ENCODE data around the gene APOL1.

The APOL1 gene

GRCh38 chr22:36304429-36304828 is 51.5 kb downstream of the APOL1 start:
- no peak overlapping the region for H3K4me3 ChIP-seq (ENCODE audit: control insufficient read depth, low read depth, low read length)
- TF ChIP-seq CTCF (conservative IDR thresholded peaks at IDR 0.05; ENCODE audit: control insufficient read depth, insufficient read depth, low read depth, low read length) = no peak
- DNase-seq (ENCODE audit: low read depth) = no peak

GRCh38 chr22:36305813-36306212 is 52.9 kb downstream of the APOL1 start:
- H3K4me3 ChIP-seq (ENCODE audit: control insufficient read depth, low read depth, low read length) = no peak overlapping the region
- TF ChIP-seq CTCF (conservative IDR thresholded peaks at IDR 0.05; ENCODE audit: control insufficient read depth, insufficient read depth, low read depth, low read length) = no peak
- DNase-seq (ENCODE audit: low read depth) = no peak

- H3K4me3 ChIP-seq (ENCODE audit: control insufficient read depth, low read depth, low read length) = no peak overlapping the region
- no peak for TF ChIP-seq CTCF (conservative IDR thresholded peaks at IDR 0.05; ENCODE audit: control insufficient read depth, insufficient read depth, low read depth, low read length)
- no peak for DNase-seq (ENCODE audit: low read depth)
Measured at GRCh38 chr22:36306227-36306626, 53.3 kb downstream of the APOL1 start.

- no peak for DNase-seq (ENCODE audit: low read depth)
- H3K4me3 ChIP-seq (ENCODE audit: control insufficient read depth, low read depth, low read length) = no peak overlapping the region
- TF ChIP-seq CTCF (conservative IDR thresholded peaks at IDR 0.05; ENCODE audit: control insufficient read depth, insufficient read depth, low read depth, low read length) = no peak
Measured at GRCh38 chr22:36308880-36309279, 55.9 kb downstream of the APOL1 start.

GRCh38 chr22:36311386-36312085 is 58.6 kb downstream of the APOL1 start:
- H3K4me3 ChIP-seq (ENCODE audit: control insufficient read depth, low read depth, low read length) = no peak overlapping the region
- no peak for TF ChIP-seq CTCF (conservative IDR thresholded peaks at IDR 0.05; ENCODE audit: control insufficient read depth, insufficient read depth, low read depth, low read length)
- no peak for DNase-seq (ENCODE audit: low read depth)

GRCh38 chr22:36315325-36315724 is 62.4 kb downstream of the APOL1 start:
- DNase-seq (ENCODE audit: low read depth) = no peak
- TF ChIP-seq CTCF (conservative IDR thresholded peaks at IDR 0.05; ENCODE audit: control insufficient read depth, insufficient read depth, low read depth, low read length) = no peak
- no peak overlapping the region for H3K4me3 ChIP-seq (ENCODE audit: control insufficient read depth, low read depth, low read length)

- TF ChIP-seq CTCF (conservative IDR thresholded peaks at IDR 0.05; ENCODE audit: control insufficient read depth, insufficient read depth, low read depth, low read length) = no peak
- DNase-seq (ENCODE audit: low read depth) = no peak
Measured at GRCh38 chr22:36316419-36316818, 63.5 kb downstream of the APOL1 start.

More at GRCh38 chr22:36316419-36316818, 63.5 kb downstream of the APOL1 start:
- H3K4me3 ChIP-seq (ENCODE audit: control insufficient read depth, low read depth, low read length) = no peak overlapping the region
